Esophagus muscularis mucosa (tissue), 4 donors: ENCODE results near the gene DLGAP4. TPM values are rescaled to one million over a fixed set of nuclear protein-coding genes. Genes with fewer than 3 reads are reported as not detected.

ENCODE experiments used
- DNase-seq: peaks from one replicate; pipeline ENCODE4 v3.0.0-alpha.2; 2017; ENCODE audit errors: extremely low spot score
- H3K27ac ChIP-seq, 4 donors: fragments of 200-600 bp; sonication (generic); replicated peaks in 1 of 4; 1 replicate in 3 of 4; 2 replicates in 1 of 4; pipeline ENCODE4 v1.5.1; 2016 to 2019; ENCODE audit warnings: mild to moderate bottlenecking in 1 of 4
- H3K27me3 ChIP-seq, 4 donors: fragments of 200-600 bp; sonication (generic); one replicate each; pipeline versions ENCODE4 v1.5.1 to v1.6.0; 2016 to 2019
- H3K36me3 ChIP-seq, 4 donors: fragments of 200-600 bp; sonication (generic); one replicate each; pipeline ENCODE4 v1.5.1; 2016 to 2019
- H3K4me1 ChIP-seq, 4 donors: fragments of 200-600 bp; sonication (generic); one replicate each; pipeline ENCODE4 v1.5.1; 2016 to 2019
- H3K4me3 ChIP-seq, 4 donors: fragments of 200-600 bp; sonication (generic); 1 replicate in 2 of 4; 2 replicates in 2 of 4; pipeline ENCODE4 v1.5.1; 2016 to 2019; ENCODE audit warnings: mild to moderate bottlenecking in 4 of 4, moderate library complexity in 1 of 4
- H3K9me3 ChIP-seq, 4 donors: fragments of 200-600 bp; sonication (generic); 1 replicate in 3 of 4; 2 replicates in 1 of 4; pipeline ENCODE4 v1.5.1; 2016 to 2019
- EP300 ChIP-seq: sonication (generic); formaldehyde crosslinking; IDR thresholded peaks from one replicate; pipeline ENCODE4 v1.6.1; 2017; ENCODE audit warnings: antibody characterized with exemption
- POLR2A ChIP-seq: fragments of 450-650 bp; IDR thresholded peaks from one replicate; pipeline ENCODE4 v1.6.1; 2017; ENCODE audit warnings: antibody characterized with exemption, moderate library complexity, mild to moderate bottlenecking, low read depth
- POLR2AphosphoS5 ChIP-seq, 2 donors: sonication (generic); formaldehyde crosslinking; IDR thresholded peaks; one replicate each; pipeline ENCODE4 v1.6.1; 2017; ENCODE audit warnings: antibody characterized with exemption in 2 of 2
- WGBS: methylation state at CpG from one replicate; pipeline ENCODE4 v1.1.5; 2018; 5-methylcytosine and 5-hydroxymethylcytosine counted together
- intact Hi-C: fragments of 100-400 bp; cut with DNase I; formaldehyde crosslinking; loops from one replicate; pipeline ENCODE4 v1.15.1; 2023
- total RNA-seq, 4 donors: library from RNA; depleted of rRNA; stranded (reverse); fragments of >200 nt; gene quantifications; one replicate each; pipeline versions ENCODE4 v1.1.0 to v1.2.1, GENCODE V29; 2016
- TF ChIP-seq, protein P1 (sequence below), 3 experiments: fragments of 200-600 bp in 2 of 3; fragments of 450-650 bp in 1 of 3; sonication (generic) in 2 of 3; IDR thresholded peaks; one replicate each; pipeline ENCODE4 v1.5.1; 2017 to 2019; ENCODE audit warnings: antibody characterized with exemption in 3 of 3, mild to moderate bottlenecking in 2 of 3, moderate library complexity in 1 of 3

Gene DLGAP4
- total RNA-seq, 4 donors from 2014 or later: 43.6 to 90.0 (median 48.8) TPM

DNA sequence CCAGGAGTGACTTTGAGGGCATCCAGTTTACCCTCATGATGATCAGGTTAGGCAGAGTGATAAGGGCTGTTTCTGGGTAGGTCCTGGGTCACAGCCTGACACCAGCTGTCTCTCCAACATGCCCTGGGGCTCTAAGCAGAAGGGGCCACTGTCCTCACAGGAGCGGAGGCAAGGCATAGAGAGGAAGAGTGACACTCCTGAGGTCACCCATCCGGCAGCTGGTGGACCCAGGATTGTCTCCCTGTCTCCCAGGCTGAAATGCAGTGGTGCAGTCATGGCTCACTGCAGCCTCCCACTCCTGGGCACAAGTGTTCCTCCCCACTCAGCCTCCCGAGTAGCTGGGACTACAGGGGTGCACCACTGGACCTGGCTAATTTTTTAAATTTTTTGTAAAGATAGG lies 12.0 kb downstream of the DLGAP4 start:
- no peak for TF ChIP-seq EP300
- TF ChIP-seq POLR2AphosphoS5 (IDR thresholded peaks at IDR 0.05): no peak
- TF ChIP-seq POLR2A: no peak
- TF ChIP-seq, protein P1, sequence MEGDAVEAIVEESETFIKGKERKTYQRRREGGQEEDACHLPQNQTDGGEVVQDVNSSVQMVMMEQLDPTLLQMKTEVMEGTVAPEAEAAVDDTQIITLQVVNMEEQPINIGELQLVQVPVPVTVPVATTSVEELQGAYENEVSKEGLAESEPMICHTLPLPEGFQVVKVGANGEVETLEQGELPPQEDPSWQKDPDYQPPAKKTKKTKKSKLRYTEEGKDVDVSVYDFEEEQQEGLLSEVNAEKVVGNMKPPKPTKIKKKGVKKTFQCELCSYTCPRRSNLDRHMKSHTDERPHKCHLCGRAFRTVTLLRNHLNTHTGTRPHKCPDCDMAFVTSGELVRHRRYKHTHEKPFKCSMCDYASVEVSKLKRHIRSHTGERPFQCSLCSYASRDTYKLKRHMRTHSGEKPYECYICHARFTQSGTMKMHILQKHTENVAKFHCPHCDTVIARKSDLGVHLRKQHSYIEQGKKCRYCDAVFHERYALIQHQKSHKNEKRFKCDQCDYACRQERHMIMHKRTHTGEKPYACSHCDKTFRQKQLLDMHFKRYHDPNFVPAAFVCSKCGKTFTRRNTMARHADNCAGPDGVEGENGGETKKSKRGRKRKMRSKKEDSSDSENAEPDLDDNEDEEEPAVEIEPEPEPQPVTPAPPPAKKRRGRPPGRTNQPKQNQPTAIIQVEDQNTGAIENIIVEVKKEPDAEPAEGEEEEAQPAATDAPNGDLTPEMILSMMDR (IDR thresholded peaks at IDR 0.05): no peak
- intact Hi-C loops: no loop called here
- no peak for DNase-seq
- Histone ChIP-seq H3K27me3 (peaks cover 0 to 31% (median 0%) of the 10 kb centered on the region in 4 donors), H3K27ac (no peak overlapping the region), H3K9me3 (peaks cover 0 to under 1% (median 0%) of the 10 kb centered on the region in 4 donors), H3K36me3 (no peaks in the 10 kb centered on the region), H3K4me1 (no peaks in the 10 kb centered on the region), H3K4me3 (no peak overlapping the region)
- WGBS: 50% methylated on average over 1 of the region's 3 CpGs

DNA sequence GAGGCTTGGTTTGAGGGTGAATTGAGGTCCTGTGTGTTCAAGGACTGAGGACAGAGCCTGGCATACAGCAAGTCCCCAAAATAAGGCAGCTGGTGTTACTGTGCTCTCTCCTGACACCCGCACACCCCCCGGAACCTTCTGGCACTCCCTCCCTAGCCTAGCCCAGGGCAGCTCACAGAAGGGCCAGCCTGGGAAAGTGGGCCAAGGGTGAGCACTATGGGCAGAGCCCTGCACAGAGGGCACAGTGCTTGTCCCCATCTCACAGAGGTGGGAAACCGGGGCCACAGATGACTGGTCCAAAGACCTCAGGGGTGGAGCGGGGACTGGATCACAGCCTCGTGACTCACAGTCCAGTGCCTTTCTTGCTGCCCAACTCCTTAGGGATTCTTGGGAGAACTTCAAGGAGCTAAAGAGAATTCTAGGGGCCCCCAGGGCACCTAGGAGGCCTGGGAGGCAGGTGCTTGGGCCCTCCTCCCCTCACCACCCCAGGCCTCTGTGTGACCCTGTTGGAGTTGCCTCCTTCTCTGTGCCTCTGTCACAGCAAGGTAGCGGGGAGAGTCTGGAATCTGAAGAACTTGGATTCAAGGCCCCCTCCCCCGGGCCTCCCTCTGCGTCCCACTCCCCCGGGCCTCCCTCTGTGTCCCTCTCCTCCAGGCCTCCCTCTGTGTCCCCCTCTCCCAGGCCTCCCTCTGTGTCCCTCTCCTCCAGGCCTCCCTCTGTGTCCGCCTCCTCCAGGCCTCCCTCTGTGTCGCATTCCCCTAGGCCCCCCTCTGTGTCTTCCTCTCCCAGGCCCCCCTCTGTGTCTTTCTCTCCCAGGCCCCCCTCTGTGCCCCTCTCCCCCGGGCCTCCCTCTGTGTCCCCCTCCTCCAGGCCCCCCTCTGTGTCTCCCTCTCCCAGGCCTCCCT lies 13.5 kb downstream of the DLGAP4 start:
- Histone ChIP-seq H3K27me3 (peaks cover 0 to 21% (median 0%) of the 10 kb centered on the region in 4 donors), H3K27ac (no peak overlapping the region), H3K9me3 (peaks cover 0 to 7% (median 6%) of the 10 kb centered on the region in 4 donors), H3K36me3 (no peaks in the 10 kb centered on the region), H3K4me1 (no peaks in the 10 kb centered on the region), H3K4me3 (no peak overlapping the region)
- TF ChIP-seq EP300 (no peak), POLR2A (no peak), POLR2AphosphoS5 (IDR thresholded peaks at IDR 0.05) (no peak)
- TF ChIP-seq, protein P1 (IDR thresholded peaks at IDR 0.05): no peak
- WGBS: 67% methylated on average over 11 of the region's 12 CpGs
- intact Hi-C loops: no loop called here
- no peak for DNase-seq

DNA sequence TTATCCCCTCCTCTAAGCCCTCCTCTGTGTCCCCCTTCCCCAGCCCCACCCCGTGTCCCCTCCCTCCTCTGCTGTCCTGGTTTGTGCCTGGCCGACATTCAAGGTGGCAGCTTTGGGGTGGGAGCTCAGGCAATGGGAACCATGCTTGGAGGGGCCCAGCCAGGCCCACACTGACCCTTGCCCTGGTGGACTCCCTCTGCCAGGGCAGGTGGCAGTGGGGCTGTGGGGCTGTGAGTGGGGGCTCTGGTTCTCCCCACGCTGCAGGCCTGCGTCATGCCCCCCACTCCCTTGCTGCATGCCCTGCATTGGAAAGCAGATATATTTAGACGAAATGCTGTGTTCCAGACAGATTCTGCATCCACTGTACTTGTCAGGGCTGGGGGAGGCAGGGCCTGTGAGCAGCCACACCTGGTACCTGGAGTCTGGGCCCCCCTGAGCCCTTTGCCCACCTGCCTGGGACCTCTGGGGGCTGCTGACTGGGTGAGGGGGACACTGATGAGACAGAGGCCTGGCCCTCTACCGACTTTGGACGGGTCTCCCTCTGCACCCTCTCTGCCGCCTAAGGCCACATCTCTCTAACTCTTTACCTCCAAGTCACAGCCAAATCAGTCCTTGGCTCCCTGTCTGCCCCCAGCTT lies 14.2 kb downstream of the DLGAP4 start:
- H3K27ac ChIP-seq: no peak overlapping the region
- no peak overlapping the region for H3K4me3 ChIP-seq
- H3K4me1 ChIP-seq: no peaks in the 10 kb centered on the region
- 51% methylated on average over 2 of the region's 8 CpGs for WGBS
- H3K36me3 ChIP-seq: no peaks in the 10 kb centered on the region
- peaks cover 0 to 21% (median 0%) of the 10 kb centered on the region in 4 donors for H3K27me3 ChIP-seq
- no peak for DNase-seq
- intact Hi-C loops: no loop called here
- H3K9me3 ChIP-seq: peaks cover 0 to 13% (median 7%) of the 10 kb centered on the region in 4 donors
- TF ChIP-seq, protein P1 (IDR thresholded peaks at IDR 0.05): no peak
- no peak for TF ChIP-seq POLR2AphosphoS5 (IDR thresholded peaks at IDR 0.05)

DNA sequence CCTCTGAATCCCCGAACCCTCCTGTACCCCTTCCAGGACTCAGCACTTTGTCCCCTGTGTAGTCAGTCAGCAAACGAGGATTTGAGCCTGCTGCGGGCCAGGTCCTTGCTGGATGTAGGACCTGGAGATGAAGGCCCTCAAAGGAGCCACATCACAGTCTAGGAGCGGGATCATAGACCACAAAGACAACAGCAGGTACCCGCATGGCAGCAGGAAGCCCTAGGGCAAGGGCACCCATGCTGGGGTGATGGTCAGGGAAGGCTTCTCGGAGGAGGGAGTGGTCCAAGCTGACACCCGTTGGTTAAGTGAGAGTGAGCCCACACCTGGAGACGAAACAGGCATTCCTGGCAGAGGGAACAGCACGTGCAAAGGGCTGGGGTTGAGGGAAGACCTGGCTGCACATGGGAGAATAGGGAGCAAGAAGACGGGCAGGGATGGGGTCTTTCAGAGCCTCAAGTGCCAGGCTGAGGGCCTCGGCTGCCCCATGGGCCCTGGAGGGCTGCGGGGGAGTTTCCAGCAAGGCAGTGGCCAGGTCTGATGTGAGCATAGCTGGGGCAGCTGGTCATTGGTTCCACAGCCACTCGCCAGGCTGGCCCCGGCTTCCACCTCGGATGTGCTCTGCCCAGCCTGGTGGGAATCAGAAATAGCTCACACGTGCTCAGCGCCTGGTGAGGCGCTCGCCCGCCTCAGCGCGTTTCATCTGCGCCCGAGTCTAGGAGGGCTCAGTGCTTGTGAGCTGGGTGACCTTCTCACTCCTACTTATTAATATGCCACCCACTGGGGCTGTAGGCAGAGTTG lies 15.0 kb downstream of the DLGAP4 start:
- peaks cover 0 to 20% (median 10%) of the 10 kb centered on the region in 4 donors for H3K9me3 ChIP-seq
- intact Hi-C loops: no loop called here
- H3K27ac ChIP-seq: no peak overlapping the region
- no peaks in the 10 kb centered on the region for H3K4me1 ChIP-seq
- no peak overlapping the region for H3K4me3 ChIP-seq
- no peak for DNase-seq
- TF ChIP-seq POLR2AphosphoS5 (IDR thresholded peaks at IDR 0.05) (no peak), EP300 (no peak), POLR2A (no peak)
- TF ChIP-seq, protein P1 (IDR thresholded peaks at IDR 0.05): no peak
- peaks cover 0 to 21% (median 0%) of the 10 kb centered on the region in 4 donors for H3K27me3 ChIP-seq
- no peaks in the 10 kb centered on the region for H3K36me3 ChIP-seq
- 81% methylated on average over 24 of the region's 24 CpGs for WGBS
